ENCODE results near the gene LRRC43. TPM values are rescaled to one million over a fixed set of nuclear protein-coding genes. Genes with fewer than 3 reads are reported as not detected.

Gene LRRC43
- total RNA-seq, 1 experiment from 2014 or later: not detected

- Histone ChIP-seq H3K79me2 (ENCODE audit: low read length) (no peaks in the 10 kb centered on the region), H3K4me2 (ENCODE audit: low read depth, low read length, poor library complexity, severe bottlenecking) (no peak overlapping the region), H3K27ac (ENCODE audit: low read length) (no peak overlapping the region), H3K9ac (ENCODE audit: low read length) (no peak overlapping the region), H3K9me3 (ENCODE audit: low read length) (no peaks in the 10 kb centered on the region), H3K4me3 (ENCODE audit: low read length) (no peak overlapping the region), H3K4me1 (ENCODE audit: low read length) (no peaks in the 10 kb centered on the region), H3K9me2 (replicated peaks; ENCODE audit: insufficient read depth, low read length) (no peaks in the 10 kb centered on the region), H2AFZ (ENCODE audit: low read length) (no peak overlapping the region), H4K20me1 (ENCODE audit: insufficient read depth, low read depth, low read length) (no peaks in the 10 kb centered on the region), H3K36me3 (ENCODE audit: insufficient read depth, low read length) (peaks cover 5% of the 10 kb centered on the region; the same call in 1 of the 2 replicates), H3K27me3 (ENCODE audit: low read length) (no peaks in the 10 kb centered on the region)
- DNase-seq: no peak
Measured at GRCh38 chr12:122232691-122233090, 49.8 kb downstream of the LRRC43 start.

GRCh38 chr12:122235741-122236140 lies 52.8 kb downstream of the LRRC43 start:
- Histone ChIP-seq H3K4me1 (ENCODE audit: low read length) (no peaks in the 10 kb centered on the region), H3K9me2 (replicated peaks; ENCODE audit: insufficient read depth, low read length) (no peaks in the 10 kb centered on the region), H3K27me3 (ENCODE audit: low read length) (no peaks in the 10 kb centered on the region), H3K9me3 (ENCODE audit: low read length) (no peaks in the 10 kb centered on the region), H2AFZ (ENCODE audit: low read length) (no peak overlapping the region), H3K4me2 (ENCODE audit: low read depth, low read length, poor library complexity, severe bottlenecking) (no peak overlapping the region), H3K9ac (ENCODE audit: low read length) (no peak overlapping the region), H3K79me2 (ENCODE audit: low read length) (no peaks in the 10 kb centered on the region), H3K36me3 (ENCODE audit: insufficient read depth, low read length) (peaks cover 5% of the 10 kb centered on the region; the same call in 1 of the 2 replicates), H3K27ac (ENCODE audit: low read length) (no peak overlapping the region), H3K4me3 (ENCODE audit: low read length) (no peak overlapping the region), H4K20me1 (ENCODE audit: insufficient read depth, low read depth, low read length) (no peaks in the 10 kb centered on the region)
- DNase-seq: no peak

GRCh38 chr12:122238861-122239260 lies 55.9 kb downstream of the LRRC43 start:
- Histone ChIP-seq H3K27me3 (ENCODE audit: low read length) (no peaks in the 10 kb centered on the region), H3K27ac (ENCODE audit: low read length) (no peak overlapping the region), H3K4me2 (ENCODE audit: low read depth, low read length, poor library complexity, severe bottlenecking) (no peak overlapping the region), H4K20me1 (ENCODE audit: insufficient read depth, low read depth, low read length) (no peaks in the 10 kb centered on the region), H3K4me1 (ENCODE audit: low read length) (no peaks in the 10 kb centered on the region), H2AFZ (ENCODE audit: low read length) (no peak overlapping the region), H3K9ac (ENCODE audit: low read length) (no peak overlapping the region), H3K4me3 (ENCODE audit: low read length) (no peak overlapping the region), H3K36me3 (ENCODE audit: insufficient read depth, low read length) (no peaks in the 10 kb centered on the region; the same call in 1 of the 2 replicates), H3K9me3 (ENCODE audit: low read length) (no peaks in the 10 kb centered on the region), H3K9me2 (replicated peaks; ENCODE audit: insufficient read depth, low read length) (no peaks in the 10 kb centered on the region), H3K79me2 (ENCODE audit: low read length) (no peaks in the 10 kb centered on the region)
- DNase-seq: no peak

GRCh38 chr12:122243965-122244364 lies 61.0 kb downstream of the LRRC43 start:
- Histone ChIP-seq H3K79me2 (ENCODE audit: low read length) (no peaks in the 10 kb centered on the region; the same call in 1 of the 2 replicates), H3K36me3 (ENCODE audit: insufficient read depth, low read length) (no peaks in the 10 kb centered on the region; the same call in 1 of the 2 replicates), H3K9ac (ENCODE audit: low read length) (no peak overlapping the region), H3K4me1 (ENCODE audit: low read length) (no peaks in the 10 kb centered on the region), H3K4me2 (ENCODE audit: low read depth, low read length, poor library complexity, severe bottlenecking) (no peak overlapping the region), H2AFZ (ENCODE audit: low read length) (no peak overlapping the region), H3K27ac (ENCODE audit: low read length) (no peak overlapping the region), H4K20me1 (ENCODE audit: insufficient read depth, low read depth, low read length) (no peaks in the 10 kb centered on the region), H3K9me2 (replicated peaks; ENCODE audit: insufficient read depth, low read length) (no peaks in the 10 kb centered on the region), H3K27me3 (ENCODE audit: low read length) (no peaks in the 10 kb centered on the region), H3K4me3 (ENCODE audit: low read length) (no peak overlapping the region), H3K9me3 (ENCODE audit: low read length) (no peaks in the 10 kb centered on the region)
- no peak for DNase-seq

- Histone ChIP-seq H3K9ac (ENCODE audit: low read length) (no peak overlapping the region), H3K9me3 (ENCODE audit: low read length) (no peaks in the 10 kb centered on the region), H3K27me3 (ENCODE audit: low read length) (no peaks in the 10 kb centered on the region), H3K4me2 (ENCODE audit: low read depth, low read length, poor library complexity, severe bottlenecking) (no peak overlapping the region), H4K20me1 (ENCODE audit: insufficient read depth, low read depth, low read length) (no peaks in the 10 kb centered on the region), H2AFZ (ENCODE audit: low read length) (no peak overlapping the region), H3K4me1 (ENCODE audit: low read length) (no peaks in the 10 kb centered on the region), H3K4me3 (ENCODE audit: low read length) (no peak overlapping the region), H3K79me2 (ENCODE audit: low read length) (no peaks in the 10 kb centered on the region; the same call in 1 of the 2 replicates), H3K36me3 (ENCODE audit: insufficient read depth, low read length) (peaks cover 4% of the 10 kb centered on the region; the same call in 1 of the 2 replicates), H3K27ac (ENCODE audit: low read length) (no peak overlapping the region), H3K9me2 (replicated peaks; ENCODE audit: insufficient read depth, low read length) (no peaks in the 10 kb centered on the region)
- DNase-seq: no peak
Measured at GRCh38 chr12:122244565-122245371, 61.8 kb downstream of the LRRC43 start.

GRCh38 chr12:122245553-122245952 lies 62.6 kb downstream of the LRRC43 start:
- H3K36me3 ChIP-seq (ENCODE audit: insufficient read depth, low read length): peaks cover 4% of the 10 kb centered on the region; the same call in 1 of the 2 replicates
- no peak overlapping the region for H3K4me3 ChIP-seq (ENCODE audit: low read length)
- no peak for DNase-seq
- no peak overlapping the region for H2AFZ ChIP-seq (ENCODE audit: low read length)
- H3K9me2 ChIP-seq (replicated peaks; ENCODE audit: insufficient read depth, low read length): no peaks in the 10 kb centered on the region
- H4K20me1 ChIP-seq (ENCODE audit: insufficient read depth, low read depth, low read length): no peaks in the 10 kb centered on the region
- H3K27ac ChIP-seq (ENCODE audit: low read length): no peak overlapping the region
- no peaks in the 10 kb centered on the region for H3K4me1 ChIP-seq (ENCODE audit: low read length)
- no peaks in the 10 kb centered on the region for H3K27me3 ChIP-seq (ENCODE audit: low read length)
- H3K4me2 ChIP-seq (ENCODE audit: low read depth, low read length, poor library complexity, severe bottlenecking): no peak overlapping the region
- H3K9ac ChIP-seq (ENCODE audit: low read length): no peak overlapping the region
- H3K9me3 ChIP-seq (ENCODE audit: low read length): no peaks in the 10 kb centered on the region
- no peaks in the 10 kb centered on the region; the same call in 1 of the 2 replicates for H3K79me2 ChIP-seq (ENCODE audit: low read length)

- no peak overlapping the region for H3K4me2 ChIP-seq (ENCODE audit: low read depth, low read length, poor library complexity, severe bottlenecking)
- no peak overlapping the region for H2AFZ ChIP-seq (ENCODE audit: low read length)
- H3K4me3 ChIP-seq (ENCODE audit: low read length): no peak overlapping the region
- DNase-seq: no peak
- H3K4me1 ChIP-seq (ENCODE audit: low read length): no peaks in the 10 kb centered on the region
- no peak overlapping the region for H3K9ac ChIP-seq (ENCODE audit: low read length)
- no peak overlapping the region for H3K27ac ChIP-seq (ENCODE audit: low read length)
- peaks cover 4% of the 10 kb centered on the region; the same call in 1 of the 2 replicates for H3K36me3 ChIP-seq (ENCODE audit: insufficient read depth, low read length)
- H3K27me3 ChIP-seq (ENCODE audit: low read length): no peaks in the 10 kb centered on the region
- H3K9me2 ChIP-seq (replicated peaks; ENCODE audit: insufficient read depth, low read length): no peaks in the 10 kb centered on the region
- no peaks in the 10 kb centered on the region for H3K9me3 ChIP-seq (ENCODE audit: low read length)
- peaks cover 5% of the 10 kb centered on the region; the same call in 1 of the 2 replicates for H3K79me2 ChIP-seq (ENCODE audit: low read length)
- H4K20me1 ChIP-seq (ENCODE audit: insufficient read depth, low read depth, low read length): no peaks in the 10 kb centered on the region
Measured at GRCh38 chr12:122250047-122250446, 67.1 kb downstream of the LRRC43 start.

- Histone ChIP-seq H3K27ac (ENCODE audit: low read length) (no peak overlapping the region), H2AFZ (ENCODE audit: low read length) (no peak overlapping the region), H3K4me1 (ENCODE audit: low read length) (no peaks in the 10 kb centered on the region), H3K4me3 (ENCODE audit: low read length) (no peak overlapping the region), H3K4me2 (ENCODE audit: low read depth, low read length, poor library complexity, severe bottlenecking) (no peak overlapping the region), H3K79me2 (ENCODE audit: low read length) (peaks cover 5% of the 10 kb centered on the region; the same call in 1 of the 2 replicates), H3K9ac (ENCODE audit: low read length) (no peak overlapping the region), H3K9me3 (ENCODE audit: low read length) (no peaks in the 10 kb centered on the region), H4K20me1 (ENCODE audit: insufficient read depth, low read depth, low read length) (no peaks in the 10 kb centered on the region), H3K36me3 (ENCODE audit: insufficient read depth, low read length) (peaks cover 4% of the 10 kb centered on the region; the same call in 1 of the 2 replicates), H3K9me2 (replicated peaks; ENCODE audit: insufficient read depth, low read length) (no peaks in the 10 kb centered on the region), H3K27me3 (ENCODE audit: low read length) (no peaks in the 10 kb centered on the region)
- DNase-seq: no peak
Measured at GRCh38 chr12:122250536-122250935, 67.6 kb downstream of the LRRC43 start.
